Measurements from ENCODE around the gene TMBIM1. TPM values are rescaled to one million over a fixed set of nuclear protein-coding genes. Genes with fewer than 3 reads are reported as not detected.

Gene TMBIM1
- total RNA-seq, 1 experiment from 2014 or later: 177 TPM

GRCh38 chr2:218244665-218245064 lies 47.6 kb downstream of the TMBIM1 start:
- DNase-seq (ENCODE audit: low read depth): no peak
- in situ Hi-C loops (cut with HindIII; ENCODE audit: low pct_unique_long_range_greater_than_20kb, low sequenced_read_pairs): no loop called here

- in situ Hi-C loops (cut with HindIII; ENCODE audit: low pct_unique_long_range_greater_than_20kb, low sequenced_read_pairs): no loop called here
- no peak for DNase-seq (ENCODE audit: low read depth)
Observed at GRCh38 chr2:218244204-218244603, 48.1 kb downstream of the TMBIM1 start.

- in situ Hi-C loops (cut with HindIII; ENCODE audit: low pct_unique_long_range_greater_than_20kb, low sequenced_read_pairs): no loop called here
- no peak for DNase-seq (ENCODE audit: low read depth)
Observed at GRCh38 chr2:218238887-218239286, 53.4 kb downstream of the TMBIM1 start.

GRCh38 chr2:218236829-218237228 lies 55.5 kb downstream of the TMBIM1 start:
- in situ Hi-C loops (cut with HindIII; ENCODE audit: low pct_unique_long_range_greater_than_20kb, low sequenced_read_pairs): no loop called here
- no peak for DNase-seq (ENCODE audit: low read depth)

- in situ Hi-C loops (cut with HindIII; ENCODE audit: low pct_unique_long_range_greater_than_20kb, low sequenced_read_pairs): no loop called here
- no peak for DNase-seq (ENCODE audit: low read depth)
Observed at GRCh38 chr2:218235017-218235416, 57.3 kb downstream of the TMBIM1 start.

GRCh38 chr2:218234521-218234920 lies 57.8 kb downstream of the TMBIM1 start:
- DNase-seq (ENCODE audit: low read depth): no peak
- in situ Hi-C loops (cut with HindIII; ENCODE audit: low pct_unique_long_range_greater_than_20kb, low sequenced_read_pairs): no loop called here

- in situ Hi-C loops (cut with HindIII; ENCODE audit: low pct_unique_long_range_greater_than_20kb, low sequenced_read_pairs): no loop called here
- DNase-seq (ENCODE audit: low read depth): no peak
Observed at GRCh38 chr2:218233543-218233942, 58.8 kb downstream of the TMBIM1 start.

GRCh38 chr2:218230882-218231281 lies 61.4 kb downstream of the TMBIM1 start:
- in situ Hi-C loops (cut with HindIII; ENCODE audit: low pct_unique_long_range_greater_than_20kb, low sequenced_read_pairs): no loop called here
- peak; percentile 98 for DNase-seq (ENCODE audit: low read depth)

- DNase-seq (ENCODE audit: low read depth): peak; percentile 73
Observed at GRCh38 chr2:218229851-218230250, 62.5 kb downstream of the TMBIM1 start.

GRCh38 chr2:218229239-218229638 lies 63.1 kb downstream of the TMBIM1 start:
- in situ Hi-C loops (cut with HindIII; ENCODE audit: low pct_unique_long_range_greater_than_20kb, low sequenced_read_pairs): no loop called here
- DNase-seq (ENCODE audit: low read depth): peak; percentile 32

More at GRCh38 chr2:218229851-218230250, 62.5 kb downstream of the TMBIM1 start:
- in situ Hi-C loops (cut with HindIII; ENCODE audit: low pct_unique_long_range_greater_than_20kb, low sequenced_read_pairs): no loop called here

GRCh38 chr2:218228366-218229090 lies 63.8 kb downstream of the TMBIM1 start:
- in situ Hi-C loops (cut with HindIII; ENCODE audit: low pct_unique_long_range_greater_than_20kb, low sequenced_read_pairs): no loop called here
- no peak for DNase-seq (ENCODE audit: low read depth)

- in situ Hi-C loops (cut with HindIII; ENCODE audit: low pct_unique_long_range_greater_than_20kb, low sequenced_read_pairs): no loop called here
- no peak for DNase-seq (ENCODE audit: low read depth)
Observed at GRCh38 chr2:218226903-218227302, 65.4 kb downstream of the TMBIM1 start.

Other genes with a start within 250 kb of the TMBIM1 start
- gene RUFY4, start 223.2 kb downstream of the TMBIM1 start, total RNA-seq (2014; rRNA removed; shearing (Covaris generic); ENCODE audit: low replicate concordance): not detected in 2 replicates
- gene CXCR2, start 166.5 kb downstream of the TMBIM1 start, total RNA-seq (2014; rRNA removed; shearing (Covaris generic); ENCODE audit: low replicate concordance): not detected in 2 replicates
- not detected in 2 replicates for gene CXCR1, start 125.5 kb downstream of the TMBIM1 start, total RNA-seq (2014; rRNA removed; shearing (Covaris generic); ENCODE audit: low replicate concordance)
- gene ARPC2, start 75.3 kb downstream of the TMBIM1 start, total RNA-seq (2014; rRNA removed; shearing (Covaris generic); ENCODE audit: low replicate concordance): 470 and 533 TPM in 2 replicates
- 0.12 TPM in 1 of 2 replicates, not detected in the other for gene GPBAR1, start 31.5 kb downstream of the TMBIM1 start, total RNA-seq (2014; rRNA removed; shearing (Covaris generic); ENCODE audit: low replicate concordance)
- 130 and 189 TPM in 2 replicates for gene AAMP, start 22.4 kb downstream of the TMBIM1 start, total RNA-seq (2014; rRNA removed; shearing (Covaris generic); ENCODE audit: low replicate concordance)
- 66.8 and 75.8 TPM in 2 replicates for gene PNKD, start 22.0 kb downstream of the TMBIM1 start, total RNA-seq (2014; rRNA removed; shearing (Covaris generic); ENCODE audit: low replicate concordance)
- 0.57 and 3.2 TPM in 2 replicates for gene CATIP, start 64.4 kb upstream of the TMBIM1 start, total RNA-seq (2014; rRNA removed; shearing (Covaris generic); ENCODE audit: low replicate concordance)
- gene SLC11A1, start 89.8 kb upstream of the TMBIM1 start, total RNA-seq (2014; rRNA removed; shearing (Covaris generic); ENCODE audit: low replicate concordance): 1.4 and 3.0 TPM in 2 replicates
- 53.8 and 73.6 TPM in 2 replicates for gene CTDSP1, start 107.4 kb upstream of the TMBIM1 start, total RNA-seq (2014; rRNA removed; shearing (Covaris generic); ENCODE audit: low replicate concordance)
- gene VIL1, start 126.6 kb upstream of the TMBIM1 start, total RNA-seq (2014; rRNA removed; shearing (Covaris generic); ENCODE audit: low replicate concordance): not detected in 2 replicates

Measured in Caki2 (cell line).